Lung microvascular endothelial cell (primary cell): ENCODE measurements around the gene TSGA10IP. TPM values are rescaled to one million over a fixed set of nuclear protein-coding genes. Genes with fewer than 3 reads are reported as not detected.

Experiments
- DNase-seq, 2 donors: peaks; one replicate each; pipeline versions ENCODE4 v3.0.0 to v3.0.0-alpha.2; 2010; ENCODE audit warnings: low read depth in 2 of 2
- total RNA-seq: library from RNA; depleted of rRNA; stranded (reverse); fragments of >200 nt; gene quantifications from 2 replicates; pipeline ENCODE4 v1.2.1, GENCODE V29; 2014

Gene TSGA10IP
- total RNA-seq, 1 donor from 2014 or later, result not detected

DNA sequence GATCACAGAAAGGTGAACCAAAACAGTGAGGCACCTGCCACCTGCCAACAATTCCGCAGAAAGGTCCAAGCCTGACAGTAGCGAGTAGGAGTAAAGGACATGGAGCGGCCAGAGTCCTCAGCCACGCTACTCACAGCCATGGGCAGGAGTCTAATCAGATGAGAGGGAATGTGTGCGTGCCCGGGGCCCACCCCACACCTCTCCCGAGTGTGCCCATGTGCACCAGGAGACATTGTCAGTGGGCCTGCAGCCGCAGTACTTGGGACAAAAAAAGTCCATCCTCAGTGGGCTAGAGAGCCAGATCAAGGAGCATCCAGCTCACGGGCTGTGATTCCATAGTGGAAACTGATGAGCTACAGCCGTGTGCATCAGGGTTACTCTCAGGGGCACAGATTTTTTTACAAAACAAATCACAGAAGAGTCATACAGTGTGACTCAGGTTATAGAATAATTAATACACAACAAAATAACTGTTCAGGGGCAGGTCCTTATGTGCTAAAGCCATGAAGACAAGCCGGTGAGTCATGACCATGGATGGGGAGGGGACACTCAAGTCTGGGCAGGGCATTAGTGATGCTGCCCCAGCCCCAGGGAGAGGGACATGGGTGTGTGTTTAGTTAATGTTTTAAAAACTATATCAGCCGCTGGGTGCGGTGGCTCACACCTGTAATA lies 28.3 kb downstream of the TSGA10IP start:
- DNase-seq, result peak in 1 of 2 donors; percentile 24

DNA sequence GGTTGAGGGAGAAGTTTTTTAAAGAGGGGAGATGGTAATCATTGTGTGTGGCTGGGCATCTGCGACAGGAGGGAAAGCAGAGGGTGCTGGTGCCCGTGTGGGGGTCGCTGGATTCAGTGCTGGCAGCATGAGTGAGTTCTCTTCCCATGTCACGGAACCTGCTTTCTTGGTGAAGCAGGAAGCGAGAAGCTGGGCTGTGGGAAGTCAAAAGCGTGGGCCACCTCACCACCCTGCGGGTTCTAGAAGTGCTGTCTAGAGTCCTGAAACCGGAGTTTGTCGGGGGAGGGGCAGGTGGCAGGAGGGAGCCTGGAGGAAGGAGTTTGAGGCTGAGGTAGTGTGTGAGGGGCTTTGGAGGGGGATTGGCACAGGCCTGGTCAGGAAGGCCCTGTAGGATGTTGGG lies 30.5 kb downstream of the TSGA10IP start:
- no peak for DNase-seq

DNA sequence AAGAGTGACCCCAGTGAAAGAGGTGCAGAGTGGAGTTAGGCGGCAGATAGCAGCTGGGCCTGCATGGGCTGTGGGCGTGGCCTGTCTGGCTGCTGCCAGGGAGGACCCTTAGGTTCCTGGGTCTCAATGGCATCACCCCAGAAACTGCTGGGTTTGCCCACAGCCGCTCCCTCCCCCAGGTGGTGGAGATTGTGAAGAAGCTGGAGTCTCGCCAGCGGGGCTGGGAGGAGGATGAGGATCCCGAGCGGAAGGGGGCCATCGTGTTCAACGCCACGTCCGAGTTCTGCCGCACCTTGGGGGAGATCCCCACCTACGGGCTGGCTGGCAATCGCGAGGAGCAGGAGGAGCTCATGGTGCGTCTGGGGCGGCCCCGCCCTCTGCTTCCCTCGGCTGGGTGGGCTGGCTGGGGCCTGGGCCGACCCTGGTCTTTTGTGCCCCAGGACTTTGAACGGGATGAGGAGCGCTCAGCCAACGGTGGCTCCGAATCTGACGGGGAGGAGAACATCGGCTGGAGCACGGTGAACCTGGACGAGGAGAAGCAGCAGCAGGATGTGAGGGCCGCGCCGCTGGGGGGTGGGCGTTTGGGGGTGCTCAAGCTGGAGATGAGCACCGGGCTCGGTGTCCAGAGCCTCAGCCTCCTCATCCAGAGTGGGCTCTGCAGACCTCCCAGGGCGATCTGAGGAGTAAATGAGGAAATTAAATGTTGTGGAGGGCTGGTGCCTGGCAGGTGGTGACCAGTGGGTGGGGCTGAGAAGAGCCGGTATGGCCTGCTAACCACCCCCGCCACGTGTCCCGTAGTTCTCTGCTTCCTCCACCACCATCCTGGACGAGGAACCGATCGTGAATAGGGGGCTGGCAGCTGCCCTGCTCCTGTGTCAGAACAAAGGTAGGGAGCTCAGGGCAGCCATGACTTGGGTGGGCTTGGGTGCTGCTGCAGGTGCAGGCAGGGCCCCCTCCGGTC lies 31.2 kb downstream of the TSGA10IP start:
- no peak for DNase-seq

- no peak for DNase-seq
These were observed 32.5 kb downstream of the TSGA10IP start for GRCh38 chr11:65977621-65978390.

DNA sequence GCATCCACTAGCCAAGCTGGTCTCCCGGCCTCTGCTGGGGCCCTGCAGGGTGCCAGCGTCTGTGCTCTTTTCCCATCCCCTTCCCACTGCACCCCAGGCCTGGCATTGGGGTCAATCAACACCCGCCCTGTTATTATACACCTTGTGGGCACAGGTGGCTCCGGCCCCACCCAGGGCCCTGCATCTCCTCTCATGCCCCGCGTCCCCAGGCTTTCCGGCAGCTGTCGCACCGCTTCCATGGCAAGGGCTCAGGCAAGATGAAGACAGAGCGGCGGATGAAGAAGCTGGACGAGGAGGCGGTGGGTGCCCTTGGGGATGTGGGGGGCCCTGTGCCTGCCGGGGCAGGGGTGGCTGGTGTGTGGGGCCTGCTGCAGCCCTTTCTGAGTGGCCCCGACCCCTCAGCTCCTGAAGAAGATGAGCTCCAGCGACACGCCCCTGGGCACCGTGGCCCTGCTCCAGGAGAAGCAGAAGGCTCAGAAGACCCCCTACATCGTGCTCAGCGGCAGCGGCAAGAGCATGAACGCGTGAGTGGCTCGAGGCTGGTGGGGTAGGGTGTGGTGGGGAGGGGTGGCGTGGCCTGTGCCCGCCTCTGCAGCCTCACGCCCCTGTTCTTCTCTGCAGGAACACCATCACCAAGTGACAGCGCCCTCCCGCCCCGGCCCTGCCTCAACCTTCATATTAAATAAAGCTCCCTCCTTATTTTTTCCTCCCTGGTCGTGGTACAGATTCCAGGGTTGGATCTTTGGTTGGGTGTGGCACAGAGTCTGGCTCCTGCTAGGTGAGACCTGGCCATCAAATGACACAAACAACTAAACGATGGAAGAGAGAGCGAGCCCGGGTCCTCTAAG lies 33.3 kb downstream of the TSGA10IP start:
- DNase-seq, result no peak

DNA sequence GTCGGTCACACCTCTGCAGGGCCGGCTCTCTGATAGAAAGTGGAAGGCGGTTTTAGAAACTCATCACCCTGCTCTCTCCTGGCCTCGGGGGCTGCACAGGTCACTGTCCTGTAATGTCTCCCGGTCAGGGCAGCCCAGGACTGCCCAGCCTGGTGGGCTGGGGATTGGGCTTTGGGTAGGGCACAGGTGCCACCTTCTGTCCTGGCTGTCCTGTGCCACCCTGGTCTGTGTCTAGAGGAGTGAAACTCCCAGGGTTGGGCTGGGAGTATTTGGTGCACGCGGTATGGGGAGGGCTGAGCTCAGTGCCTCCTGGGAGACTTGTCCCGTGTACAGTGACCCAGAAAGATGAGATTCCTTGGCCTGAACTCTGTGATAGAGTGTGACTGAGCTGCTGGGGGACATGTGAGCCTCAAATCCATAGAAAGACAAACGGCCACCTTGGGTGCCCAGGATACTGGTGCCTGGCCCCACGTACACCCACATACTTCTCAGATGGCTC lies 34.0 kb downstream of the TSGA10IP start:
- DNase-seq, result no peak

DNA sequence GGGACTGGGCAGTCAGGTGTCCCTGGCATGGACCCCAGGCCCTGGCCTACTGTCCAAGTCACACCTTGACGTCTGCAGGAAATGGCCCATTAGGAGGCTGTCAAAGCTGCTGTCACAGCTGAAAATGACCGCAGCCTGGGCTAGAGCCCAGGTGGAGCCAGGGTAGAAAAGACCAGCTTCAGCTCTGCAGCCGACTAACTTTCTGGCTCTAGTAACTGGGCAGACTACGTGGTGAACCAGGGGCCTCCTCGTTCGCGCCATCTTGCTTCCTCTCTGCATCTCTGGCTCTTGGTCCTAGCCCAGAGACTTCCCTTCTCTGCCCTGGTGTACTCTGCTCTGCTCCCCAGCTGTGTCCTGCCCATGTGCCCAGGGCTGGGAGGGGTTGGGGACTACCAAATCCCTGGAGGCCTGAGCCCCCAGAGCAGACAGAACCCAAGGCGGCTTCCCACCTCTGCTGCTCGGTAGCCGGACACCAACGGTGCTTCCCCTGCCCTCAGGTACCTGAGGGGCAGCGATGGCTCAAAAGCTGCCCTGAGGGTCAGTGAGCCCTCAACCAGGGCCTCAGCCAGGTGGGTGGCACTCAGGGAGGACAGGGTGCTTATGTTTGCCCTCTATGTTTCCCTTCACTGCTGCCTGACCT lies 35.9 kb downstream of the TSGA10IP start:
- DNase-seq, result no peak

- DNase-seq, result no peak
These were observed 36.9 kb downstream of the TSGA10IP start for GRCh38 chr11:65981972-65982823.

GRCh38 chr11:65982824-65983588 lies 37.7 kb downstream of the TSGA10IP start:
- DNase-seq, result no peak

DNA sequence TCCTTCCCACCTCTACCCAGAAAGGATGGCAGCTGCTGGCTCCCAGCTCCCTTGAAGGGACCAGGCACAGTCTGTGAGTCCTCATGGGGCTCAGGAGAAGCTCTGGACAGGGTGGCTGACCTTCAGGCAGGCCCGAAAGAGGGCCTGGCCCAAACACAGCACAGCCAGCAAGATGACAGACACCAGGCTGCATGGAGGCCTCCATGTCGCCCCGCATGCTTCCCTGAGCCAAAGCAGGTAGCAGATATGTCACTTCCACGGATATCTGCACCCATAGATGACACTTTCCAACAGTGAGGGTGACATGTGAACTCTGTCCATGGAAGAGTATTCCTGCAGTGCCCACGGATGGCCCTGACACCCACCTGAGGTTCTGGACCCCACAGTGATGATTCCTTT lies 38.3 kb downstream of the TSGA10IP start:
- no peak for DNase-seq

- no peak for DNase-seq
These were observed 42.1 kb downstream of the TSGA10IP start for GRCh38 chr11:65987336-65987735.

DNA sequence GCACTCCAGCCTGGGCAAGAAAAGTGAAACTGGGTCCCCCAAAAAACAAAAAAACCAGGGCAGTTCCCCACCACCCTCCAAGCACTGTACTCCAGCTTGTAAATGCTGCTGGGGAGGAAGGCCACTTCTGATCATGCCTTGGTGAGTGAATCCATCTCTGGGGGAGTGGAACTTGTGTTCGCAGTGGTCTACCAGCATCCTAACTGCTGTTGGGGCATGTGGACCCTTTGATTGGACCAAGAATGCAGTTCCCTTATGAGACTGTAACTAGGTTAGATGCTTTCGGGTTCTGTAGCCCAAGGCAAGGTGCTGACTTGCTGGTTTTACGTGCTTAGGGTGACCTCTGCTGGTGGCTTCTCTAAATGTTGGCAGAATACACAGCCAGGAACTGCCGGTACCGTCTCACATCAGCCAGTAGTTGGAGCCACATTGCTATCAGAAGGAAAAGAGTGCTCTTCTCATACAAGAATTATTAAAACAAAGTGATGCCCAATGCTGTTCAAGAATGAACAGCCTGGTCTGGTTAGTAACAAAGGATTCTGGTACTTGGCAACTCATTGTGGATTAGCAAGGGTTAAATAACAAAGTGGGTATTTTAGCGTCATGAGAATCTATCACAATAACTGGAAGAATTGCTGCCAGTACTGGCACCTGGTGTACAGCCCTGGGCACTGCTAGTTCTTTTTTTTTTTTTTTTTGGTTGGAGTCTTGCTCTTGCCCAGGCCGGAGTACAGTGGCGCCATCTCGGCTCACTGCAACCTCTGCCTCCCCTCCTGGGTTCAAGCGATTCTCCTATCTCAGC lies 43.7 kb downstream of the TSGA10IP start:
- DNase-seq, result peak; percentile 96 to 97

DNA sequence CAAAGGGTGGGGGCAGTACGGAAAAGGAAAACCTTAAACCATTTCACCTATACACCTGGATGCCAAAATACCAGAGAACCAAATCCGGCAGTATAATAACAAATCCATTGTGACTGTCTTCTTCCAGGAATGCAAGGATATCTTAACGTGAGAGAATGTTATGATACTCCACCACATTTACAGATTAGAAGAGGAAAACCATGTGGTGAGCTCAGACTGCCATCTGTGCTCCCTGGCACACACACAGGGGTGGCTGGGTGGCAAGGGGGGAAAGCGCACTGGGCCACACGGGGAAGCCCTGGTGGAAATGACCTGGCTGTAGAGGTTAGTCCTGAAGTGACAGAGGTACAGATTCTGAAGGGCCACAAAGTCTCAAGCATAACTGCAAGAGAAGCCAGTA lies 46.8 kb downstream of the TSGA10IP start:
- no peak for DNase-seq

GRCh38 chr11:65997286-65997685 lies 52.0 kb downstream of the TSGA10IP start:
- DNase-seq, result no peak

DNA sequence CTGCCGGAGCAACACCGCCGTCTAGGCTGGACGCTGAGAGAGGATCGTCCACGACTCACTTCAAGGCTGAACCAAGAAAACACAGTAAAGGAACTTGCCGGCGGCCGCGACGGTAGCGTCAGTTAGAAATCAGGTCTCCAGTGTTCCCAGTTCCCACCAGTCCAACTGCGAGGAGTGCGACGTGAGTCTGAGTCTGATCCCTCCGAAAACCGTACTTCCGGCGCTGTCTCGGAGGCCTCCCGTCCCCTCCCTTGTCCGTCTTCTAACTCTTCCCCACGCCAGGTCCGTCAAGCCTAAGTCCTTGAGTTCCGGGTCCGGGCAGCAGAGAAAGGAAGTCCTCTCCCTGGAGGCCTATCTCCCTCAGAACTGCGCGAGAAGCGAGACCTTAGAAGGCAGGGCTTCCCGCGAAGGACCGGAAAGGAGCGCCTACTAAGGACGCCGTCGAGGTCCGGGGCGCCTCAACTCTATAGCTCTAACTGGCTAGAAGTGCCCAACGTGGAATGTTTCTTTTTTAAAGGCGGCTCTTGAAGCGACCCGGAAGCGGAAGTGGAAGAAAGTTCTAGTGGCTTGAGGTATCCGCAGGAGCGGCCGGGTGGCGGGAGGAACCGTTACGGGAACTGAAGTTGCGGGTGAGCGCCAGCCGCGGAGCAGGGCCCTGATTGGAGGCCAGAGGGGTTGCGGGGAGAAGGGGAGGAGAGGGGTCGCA lies 56.8 kb downstream of the TSGA10IP start, which contains the start of the genes BANF1 and EIF1AD:
Gene BANF1 (plus strand): TSS at position 562 of the 706 bp plus-strand sequence. CDS start 748 bp downstream, outside the sequence.
Gene EIF1AD (minus strand): TSS at position 216 of the 706 bp plus-strand sequence. CDS start 1,768 bp downstream, outside the sequence.
- peak; percentile 94 to 99 for DNase-seq

- peak in 1 of 2 donors; percentile 65 for DNase-seq
These were observed 57.5 kb downstream of the TSGA10IP start for GRCh38 chr11:66002648-66003225.
